GM10248 (cell line): ENCODE results near the gene NFATC2.

Experiments
- CTCF ChIA-PET: fragments of 300-600 bp; sonication (Branson Sonifier 250); formaldehyde crosslinking; extraction: SDS; loops from one replicate; lab custom pipeline; 2021; ENCODE audit warnings: antibody characterized with exemption; lab: Yijun Ruan, JAX
- POLR2A ChIA-PET: fragments of 350-650 bp; sonication (Branson Sonifier 250); formaldehyde crosslinking; extraction: SDS; loops from one replicate; lab custom pipeline; 2020; ENCODE audit warnings: antibody characterized with exemption; lab: Yijun Ruan, JAX
- DNase-seq: peaks from one replicate; pipeline ENCODE4 v3.0.0; 2012; ENCODE audit errors: extremely low spot score
- CTCF ChIP-seq: IDR thresholded peaks from 2 replicates; pipeline ENCODE4 v1.5.1; 2012; ENCODE audit warnings: mild to moderate bottlenecking, low read depth; ENCODE audit errors: extremely low read depth, missing control alignments, control extremely low read depth

Gene NFATC2

GRCh38 chr20:51440589-51440988 is 101.9 kb downstream of the NFATC2 start:
- DNase-seq: no peak
- ChIA-PET CTCF (no interaction called here), POLR2A (no interaction called here)
- TF ChIP-seq CTCF: no peak

GRCh38 chr20:51439160-51439689 is 103.3 kb downstream of the NFATC2 start:
- no peak for TF ChIP-seq CTCF
- ChIA-PET CTCF (no interaction called here), POLR2A (no interaction called here)
- DNase-seq: no peak

- ChIA-PET POLR2A (interaction anchor here (0.6 kb wide), 1 partner anchor 10 kb away, joined by 4 read pairs; no protein-coding TSS in a partner anchor), CTCF (interaction anchor here (1.0 to 1.5 kb wide), 2 partner anchors 12 to 23 kb away, joined by 3 read pairs; no protein-coding TSS in a partner anchor)
- DNase-seq: no peak
- TF ChIP-seq CTCF: no peak
Observed at GRCh38 chr20:51438136-51438535, 104.4 kb downstream of the NFATC2 start.

GRCh38 chr20:51437182-51437924 is 105.2 kb downstream of the NFATC2 start:
- DNase-seq: no peak
- TF ChIP-seq CTCF: no peak
- ChIA-PET POLR2A (no interaction called here), CTCF (interaction anchor here (1.0 to 1.5 kb wide), 2 partner anchors 13 to 24 kb away, joined by 3 read pairs; no protein-coding TSS in a partner anchor)

GRCh38 chr20:51434580-51435247 is 107.8 kb downstream of the NFATC2 start:
- ChIA-PET POLR2A (no interaction called here), CTCF (interaction anchor here (1.1 to 1.4 kb wide), 3 partner anchors 10 to 26 kb away, joined by 3 to 4 read pairs (median 3); no protein-coding TSS in a partner anchor)
- DNase-seq: no peak
- no peak for TF ChIP-seq CTCF

- no peak for TF ChIP-seq CTCF
- ChIA-PET CTCF (interaction anchor here (1.1 to 1.4 kb wide), 3 partner anchors 10 to 27 kb away, joined by 3 to 4 read pairs (median 3); no protein-coding TSS in a partner anchor), POLR2A (no interaction called here)
- DNase-seq: no peak
Observed at GRCh38 chr20:51434026-51434425, 108.5 kb downstream of the NFATC2 start.
